CD8-positive, alpha-beta memory T cell (primary cell): ENCODE data around the gene EMILIN2. TPM values are rescaled to one million over a fixed set of nuclear protein-coding genes. Genes with fewer than 3 reads are reported as not detected.

Source experiments
- CTCF ChIA-PET: fragments of 350-600 bp; sonication (Branson Sonifier 250); formaldehyde crosslinking; loops from one replicate; lab custom pipeline; 2021; ENCODE audit warnings: antibody characterized with exemption; lab: Charles Lee
- POLR2A ChIA-PET: fragments of 350-600 bp; sonication (Branson Sonifier 250); formaldehyde crosslinking; loops from one replicate; lab custom pipeline; 2021; ENCODE audit warnings: antibody characterized with exemption; lab: Charles Lee
- DNase-seq, 5 donors: peaks; one replicate each; pipeline versions ENCODE4 v3.0.0 to v3.0.0-alpha.2; 2020 to 2022; ENCODE audit warnings: mixed read lengths in 1 of 5
- H3K27ac ChIP-seq: one replicate; pipeline ENCODE4 v1.7.0; 2013; ENCODE audit warnings: low read depth, mild to moderate bottlenecking, low read length, moderate library complexity
- H3K27me3 ChIP-seq: 2 replicates; pipeline ENCODE4 v1.7.0; 2013; ENCODE audit warnings: low read length, mild to moderate bottlenecking; ENCODE audit not compliant: insufficient read depth, poor library complexity, severe bottlenecking
- H3K36me3 ChIP-seq: 2 replicates; pipeline ENCODE4 v1.7.0; 2013; ENCODE audit warnings: mild to moderate bottlenecking, low read length, moderate library complexity; ENCODE audit not compliant: insufficient read depth
- H3K4me1 ChIP-seq: 2 replicates; pipeline ENCODE4 v1.7.0; 2013; ENCODE audit warnings: mild to moderate bottlenecking, low read length, moderate library complexity; ENCODE audit not compliant: insufficient read depth
- H3K4me3 ChIP-seq: 2 replicates; pipeline ENCODE4 v1.7.0; 2013; ENCODE audit warnings: mild to moderate bottlenecking, low read length
- H3K9me3 ChIP-seq: 2 replicates; pipeline ENCODE4 v1.7.0; 2013; ENCODE audit warnings: mild to moderate bottlenecking, low read length
- H3K27ac Mint-ChIP-seq, 8 donors: one replicate each; pipeline ENCODE4 v1.8.0; 2020 to 2021; ENCODE audit warnings: mixed read lengths in 8 of 8, mild to moderate bottlenecking in 6 of 8, inconsistent platforms in 3 of 8, moderate library complexity in 3 of 8
- H3K27me3 Mint-ChIP-seq, 2 donors: one replicate each; pipeline ENCODE4 v1.8.0; 2020 to 2021; ENCODE audit warnings: mixed read lengths in 2 of 2, mild to moderate bottlenecking in 1 of 2, moderate library complexity in 1 of 2
- H3K36me3 Mint-ChIP-seq, 3 donors: one replicate each; pipeline ENCODE4 v1.8.0; 2020 to 2021; ENCODE audit warnings: mixed read lengths in 3 of 3, inconsistent platforms in 1 of 3, mild to moderate bottlenecking in 1 of 3
- H3K4me1 Mint-ChIP-seq, 3 donors: one replicate each; pipeline ENCODE4 v1.8.0; 2020 to 2021; ENCODE audit warnings: mixed read lengths in 3 of 3, inconsistent platforms in 1 of 3, mild to moderate bottlenecking in 1 of 3
- H3K4me3 Mint-ChIP-seq, 7 donors: one replicate each; pipeline ENCODE4 v1.8.0; 2020 to 2021; ENCODE audit warnings: mixed read lengths in 7 of 7, mild to moderate bottlenecking in 6 of 7, moderate library complexity in 4 of 7, inconsistent platforms in 2 of 7
- H3K9me3 Mint-ChIP-seq, 5 donors: one replicate each; pipeline ENCODE4 v1.8.0; 2020 to 2022; ENCODE audit warnings: mixed read lengths in 5 of 5, mild to moderate bottlenecking in 3 of 5, moderate library complexity in 2 of 5, inconsistent platforms in 1 of 5
- polyA plus RNA-seq: library from polyadenylated mRNA; unstranded; fragments of 300-500 nt; fragmentation: Illumina TruSeq; gene quantifications from one replicate; pipeline ENCODE4 v1.2.3, GENCODE V29; 2021
- total RNA-seq, 2 experiments: library from RNA; stranded (reverse); gene quantifications; one replicate each; pipeline ENCODE4 v1.2.3, GENCODE V29; 2021

Gene EMILIN2
- total and polyA plus RNA-seq, 3 experiments from 2014 or later: 4.5 to 27.8 (median 22.7) TPM

DNA sequence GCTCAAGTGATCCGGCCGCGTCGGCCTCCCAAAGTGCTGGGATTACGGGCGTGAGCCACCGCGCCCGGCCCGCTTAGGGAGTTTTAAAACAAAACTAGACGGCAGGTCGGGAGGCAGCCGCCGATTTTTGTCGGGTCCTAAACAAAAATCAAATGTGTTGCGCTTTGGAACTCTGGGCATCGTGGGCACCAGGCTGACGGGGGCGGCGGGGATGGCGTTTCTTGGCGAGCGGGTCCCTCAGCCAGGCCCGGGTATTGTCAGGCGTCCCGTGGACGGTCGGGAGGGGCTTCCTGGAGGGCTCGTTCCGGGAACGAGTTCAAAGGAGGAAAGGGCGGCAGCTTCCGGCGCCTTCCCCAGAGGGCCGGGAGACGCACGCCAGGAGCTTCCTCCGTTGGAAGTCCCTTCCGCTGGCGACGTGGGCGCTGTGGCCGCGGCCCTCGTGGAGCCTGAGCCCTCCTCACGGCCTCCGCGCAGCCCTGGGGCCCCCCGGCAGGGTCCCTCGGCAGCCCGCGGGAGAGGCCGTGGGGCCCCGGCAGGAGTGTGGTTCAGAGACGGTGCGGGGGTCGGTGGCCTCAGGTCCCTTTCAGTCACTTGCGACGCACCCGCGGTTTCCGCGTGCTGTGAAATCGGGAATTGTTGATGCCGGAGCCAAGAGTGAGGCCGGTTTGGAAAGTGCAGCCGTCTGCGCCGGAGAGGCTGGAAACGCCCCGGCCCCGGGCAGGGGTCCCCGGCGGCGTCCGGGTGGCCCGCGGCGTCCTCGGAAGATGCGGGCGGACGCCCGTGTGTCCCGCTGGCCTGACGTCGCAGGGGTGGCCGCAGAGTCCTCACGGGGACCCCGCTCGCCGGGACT, 59.3 kb downstream of the EMILIN2 start:
- peak overlapping the region in 7 of 8 donors; percentile 12 to 88 (median 71) for H3K27ac Mint-ChIP-seq
- peak overlapping the region; percentile 79 to 93 (median 84) for H3K4me3 Mint-ChIP-seq
- ChIA-PET POLR2A (interaction anchor here (0.6 kb wide), 1 partner anchor 23 kb away, joined by 9 read pairs; no protein-coding TSS in a partner anchor), CTCF (interaction anchor here (1.0 to 2.0 kb wide), 4 partner anchors 10 to 147 kb away, joined by 3 to 4 read pairs (median 4); no protein-coding TSS in a partner anchor)
- peak; percentile 17 to 55 (median 29) for DNase-seq
- peaks cover 0 to 1% of the 10 kb centered on the region in 2 donors for H3K27me3 Mint-ChIP-seq
- Histone ChIP-seq H3K4me1 (peaks cover 8% of the 10 kb centered on the region), H3K27me3 (no peaks in the 10 kb centered on the region), H3K27ac (no peak overlapping the region), H3K36me3 (no peaks in the 10 kb centered on the region), H3K4me3 (peak overlapping the region; percentile 52), H3K9me3 (no peaks in the 10 kb centered on the region)
- H3K9me3 Mint-ChIP-seq: no peaks in the 10 kb centered on the region
- H3K36me3 Mint-ChIP-seq: peaks cover 0 to 8% (median 0%) of the 10 kb centered on the region in 3 donors
- peaks cover 20 to 25% (median 20%) of the 10 kb centered on the region in 3 donors for H3K4me1 Mint-ChIP-seq

DNA sequence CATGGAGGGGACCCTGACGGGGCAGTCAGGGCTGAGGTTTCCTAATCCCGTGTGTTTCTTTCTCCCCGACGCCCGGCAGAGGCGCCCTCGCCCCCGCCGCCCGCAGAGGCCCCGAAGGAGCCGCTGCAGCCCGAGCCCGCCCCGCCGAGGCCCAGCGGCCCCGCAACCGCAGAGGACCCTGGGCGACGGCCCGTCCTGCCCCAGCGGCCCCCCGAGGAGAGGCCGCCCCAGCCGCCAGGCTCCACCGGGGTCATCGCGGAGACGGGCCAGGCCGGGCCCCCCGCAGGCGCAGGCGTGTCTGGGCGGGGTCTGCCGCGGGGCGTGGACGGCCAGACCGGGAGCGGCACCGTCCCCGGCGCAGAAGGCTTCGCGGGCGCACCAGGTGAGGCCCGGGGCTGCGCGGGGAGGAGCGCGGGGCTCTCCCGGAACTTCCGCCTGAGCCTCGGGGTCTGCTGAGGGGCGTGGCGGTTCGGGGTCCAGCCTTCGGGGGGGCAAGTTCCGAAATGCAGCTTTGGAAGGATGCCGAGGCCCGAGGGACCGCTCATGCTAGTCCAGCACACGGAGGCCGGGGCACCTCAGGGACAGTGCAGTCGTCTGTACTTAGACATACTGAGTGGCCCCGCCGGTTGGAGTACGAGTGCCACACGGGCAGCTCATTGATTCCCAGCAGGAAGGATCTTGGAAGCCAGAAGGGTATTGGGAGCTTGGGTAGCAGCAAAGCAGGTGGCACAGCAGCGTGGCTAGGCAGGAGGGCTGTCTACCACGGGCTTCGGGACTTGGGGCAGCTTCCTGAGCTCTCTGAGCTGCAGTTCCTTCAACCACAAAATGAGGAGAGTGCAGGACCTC, 60.1 kb downstream of the EMILIN2 start:
- H3K4me3 Mint-ChIP-seq: peak overlapping the region; percentile 83 to 93 (median 87)
- ChIA-PET CTCF (interaction anchor here (0.8 to 1.3 kb wide), 3 partner anchors 9 to 17 kb away, joined by 3 to 5 read pairs (median 4); no protein-coding TSS in a partner anchor), POLR2A (interaction anchor here (0.9 kb wide), 1 partner anchor 11 kb away, joined by 3 read pairs; no protein-coding TSS in a partner anchor)
- H3K4me1 Mint-ChIP-seq: peaks cover 20 to 25% (median 20%) of the 10 kb centered on the region in 3 donors
- peaks cover 0 to 12% (median 0%) of the 10 kb centered on the region in 3 donors for H3K36me3 Mint-ChIP-seq
- peak; percentile 43 to 70 (median 51) for DNase-seq
- peak overlapping the region; percentile 48 to 91 (median 80) for H3K27ac Mint-ChIP-seq
- Histone ChIP-seq H3K4me3 (peak overlapping the region; percentile 52), H3K4me1 (peaks cover 8% of the 10 kb centered on the region), H3K27me3 (no peaks in the 10 kb centered on the region), H3K36me3 (no peaks in the 10 kb centered on the region), H3K9me3 (no peaks in the 10 kb centered on the region), H3K27ac (no peak overlapping the region)
- H3K9me3 Mint-ChIP-seq: no peaks in the 10 kb centered on the region
- H3K27me3 Mint-ChIP-seq: peaks cover 0 to 1% of the 10 kb centered on the region in 2 donors

DNA sequence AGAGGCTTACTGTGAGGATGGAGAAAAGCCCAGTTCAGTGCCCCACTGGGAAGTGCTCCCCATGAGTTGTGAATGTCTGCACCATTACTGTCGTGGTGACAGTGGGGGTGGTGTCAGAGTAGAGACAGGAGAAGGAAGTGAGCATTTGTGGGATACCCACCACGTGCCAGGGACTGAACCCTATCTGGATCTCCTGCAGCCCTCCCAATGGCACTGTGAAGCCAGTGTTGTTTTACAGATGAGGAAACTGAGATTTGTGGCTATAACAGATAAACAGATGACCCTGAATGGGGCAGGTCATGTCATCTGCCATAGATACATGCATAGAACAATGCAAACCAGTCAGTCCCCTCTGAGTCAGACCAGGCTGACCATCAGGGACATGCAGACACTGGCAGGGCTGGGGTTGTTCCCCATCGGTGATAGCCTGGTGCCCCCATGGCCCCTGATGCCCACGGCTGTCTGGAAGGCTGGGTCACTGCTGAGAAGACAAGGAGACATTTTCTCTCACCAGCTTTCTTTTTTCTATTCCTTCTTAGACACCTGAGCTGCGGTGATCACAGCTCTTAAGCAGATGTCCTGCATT, 60.8 kb downstream of the EMILIN2 start:
- Mint-ChIP-seq H3K9me3 (no peaks in the 10 kb centered on the region), H3K4me3 (peak overlapping the region; percentile 82 to 92 (median 86)), H3K36me3 (peaks cover 0 to 14% (median 0%) of the 10 kb centered on the region in 3 donors), H3K4me1 (peaks cover 20 to 25% (median 20%) of the 10 kb centered on the region in 3 donors), H3K27me3 (peaks cover 0 to 1% of the 10 kb centered on the region in 2 donors), H3K27ac (peak overlapping the region; percentile 48 to 91 (median 80))
- Histone ChIP-seq H3K9me3 (no peaks in the 10 kb centered on the region), H3K27ac (no peak overlapping the region), H3K27me3 (no peaks in the 10 kb centered on the region), H3K36me3 (no peaks in the 10 kb centered on the region), H3K4me1 (peaks cover 8% of the 10 kb centered on the region), H3K4me3 (peak overlapping the region; percentile 50)
- ChIA-PET POLR2A (interaction anchor here (0.9 kb wide), 1 partner anchor 11 kb away, joined by 3 read pairs; no protein-coding TSS in a partner anchor), CTCF (interaction anchor here (0.8 to 1.3 kb wide), 3 partner anchors 8 to 17 kb away, joined by 3 to 5 read pairs (median 4); no protein-coding TSS in a partner anchor)
- no peak for DNase-seq

DNA sequence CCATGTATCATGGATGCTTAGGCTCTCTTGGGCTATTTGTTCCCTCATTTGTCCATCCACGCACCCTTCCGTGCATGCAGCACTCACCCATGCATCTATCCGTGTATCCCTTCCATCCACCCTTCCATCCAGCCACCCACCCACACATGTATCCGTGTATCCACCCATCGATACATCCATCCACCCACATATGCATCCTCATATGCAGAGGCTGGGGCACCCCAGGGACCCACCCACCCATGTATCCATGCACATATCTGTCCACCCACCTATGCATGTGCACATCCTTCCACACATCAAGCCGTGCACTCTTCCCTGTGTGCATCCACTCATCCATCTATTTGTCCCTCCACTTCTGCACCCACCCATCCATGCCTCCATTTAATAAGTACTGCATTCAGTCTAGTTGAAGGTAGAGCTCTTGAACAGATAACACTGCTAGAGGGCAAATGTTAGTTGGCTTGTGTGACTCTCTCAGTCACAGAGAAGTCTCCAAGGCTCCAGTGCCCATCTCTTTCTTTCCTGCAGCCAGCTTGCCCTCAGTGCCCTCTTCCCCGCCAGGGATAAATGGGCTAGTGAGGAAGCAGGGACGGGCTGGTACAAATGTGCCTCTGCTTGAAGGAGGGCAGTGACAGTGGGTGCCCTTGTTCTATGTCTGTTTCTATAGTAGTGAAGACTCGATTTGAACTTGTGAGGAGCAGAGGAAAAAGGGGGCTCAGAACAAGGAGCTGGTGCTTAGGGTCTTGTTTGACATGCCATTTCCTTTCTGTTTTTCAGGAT, 61.5 kb downstream of the EMILIN2 start:
- no peak for DNase-seq
- POLR2A ChIA-PET: interaction anchor here (0.5 to 0.9 kb wide), 2 partner anchors 10 to 16 kb away, joined by 3 read pairs; no protein-coding TSS in a partner anchor
- no peaks in the 10 kb centered on the region for H3K9me3 Mint-ChIP-seq

DNA sequence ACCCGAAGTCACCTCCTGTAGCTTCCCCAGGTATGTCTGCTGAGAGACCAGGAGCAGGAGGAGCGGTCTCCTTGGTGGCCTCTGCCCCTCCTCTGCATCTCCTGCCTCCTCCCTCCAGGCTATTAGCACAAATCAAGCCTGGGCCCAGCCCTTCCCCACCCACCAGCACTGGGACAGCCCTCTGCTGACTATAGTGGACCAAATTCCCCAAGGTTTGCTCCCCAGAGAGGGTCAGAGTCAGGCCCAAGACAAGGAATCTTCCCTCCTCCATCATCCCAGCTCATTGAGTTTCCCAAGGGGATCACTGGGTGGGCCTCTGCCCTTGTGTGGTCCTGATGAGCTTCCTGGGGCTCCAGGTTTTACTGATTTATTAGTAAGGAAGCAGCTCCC, 62.1 kb downstream of the EMILIN2 start:
- no peak for DNase-seq
- CTCF ChIA-PET: no interaction called here
- Mint-ChIP-seq H3K27me3 (peaks cover 0 to 1% of the 10 kb centered on the region in 2 donors), H3K9me3 (no peaks in the 10 kb centered on the region), H3K4me1 (peaks cover 20 to 25% (median 20%) of the 10 kb centered on the region in 3 donors), H3K4me3 (peak overlapping the region in 1 of 7 donors; percentile 82), H3K36me3 (peaks cover 0 to 27% (median 2%) of the 10 kb centered on the region in 3 donors), H3K27ac (peak overlapping the region in 7 of 8 donors; percentile 48 to 87 (median 78))
- H3K4me3 ChIP-seq: no peak overlapping the region
- H3K36me3 ChIP-seq: no peaks in the 10 kb centered on the region
- no peak overlapping the region for H3K27ac ChIP-seq
- POLR2A ChIA-PET: no interaction called here
- no peaks in the 10 kb centered on the region for H3K27me3 ChIP-seq
- peaks cover 8% of the 10 kb centered on the region for H3K4me1 ChIP-seq
- H3K9me3 ChIP-seq: no peaks in the 10 kb centered on the region

More for the DNA sequence above, 61.5 kb downstream of the EMILIN2 start:
- Mint-ChIP-seq H3K4me3 (peak overlapping the region; percentile 53 to 92 (median 83)), H3K36me3 (peaks cover 0 to 21% (median 0%) of the 10 kb centered on the region in 3 donors), H3K27ac (peak overlapping the region; percentile 48 to 89 (median 80)), H3K27me3 (peaks cover 0 to 1% of the 10 kb centered on the region in 2 donors), H3K4me1 (peaks cover 20 to 25% (median 20%) of the 10 kb centered on the region in 3 donors)
- H3K4me3 ChIP-seq: no peak overlapping the region
- H3K36me3 ChIP-seq: no peaks in the 10 kb centered on the region
- H3K4me1 ChIP-seq: peaks cover 8% of the 10 kb centered on the region
- no peaks in the 10 kb centered on the region for H3K9me3 ChIP-seq
- H3K27me3 ChIP-seq: no peaks in the 10 kb centered on the region
- no peak overlapping the region for H3K27ac ChIP-seq
- CTCF ChIA-PET: interaction anchor here (1.2 to 1.3 kb wide), 2 partner anchors 15 to 18 kb away, joined by 4 to 5 read pairs; no protein-coding TSS in a partner anchor

DNA sequence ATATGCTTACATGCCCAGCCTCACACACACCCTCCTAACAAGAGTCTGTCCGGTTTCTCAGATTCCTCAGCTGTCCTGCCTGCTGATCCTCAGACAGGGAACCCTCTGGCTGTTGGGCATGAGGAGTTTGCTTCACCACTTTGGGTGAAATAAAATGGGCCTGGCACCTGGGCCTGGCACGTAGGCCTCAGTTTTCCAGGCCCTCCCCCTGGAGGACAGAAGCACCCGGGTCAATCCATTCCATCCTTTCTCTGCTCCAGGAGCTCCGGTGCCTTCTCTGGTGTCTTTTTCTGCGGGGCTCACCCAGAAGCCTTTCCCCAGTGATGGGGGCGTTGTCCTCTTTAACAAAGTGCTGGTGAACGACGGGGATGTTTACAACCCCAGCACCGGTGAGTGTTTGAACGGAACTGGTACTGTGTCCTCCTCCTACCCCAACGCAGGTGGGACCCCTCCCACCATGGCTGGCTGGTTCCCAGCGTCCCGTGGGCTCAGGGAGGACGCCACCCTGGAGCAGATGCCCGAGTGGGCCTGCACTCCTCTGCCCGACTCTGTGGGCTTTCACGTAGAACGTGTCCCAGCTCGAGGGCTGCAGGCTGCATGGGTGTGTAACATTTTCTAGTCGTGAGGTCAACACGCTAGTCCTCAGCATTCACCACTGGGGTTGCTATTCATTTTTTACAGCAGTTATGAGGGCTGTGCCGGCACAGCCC, 62.8 kb downstream of the EMILIN2 start:
- CTCF ChIA-PET: no interaction called here
- H3K4me3 Mint-ChIP-seq: peak overlapping the region in 1 of 7 donors; percentile 82
- peaks cover 0 to 1% of the 10 kb centered on the region in 2 donors for H3K27me3 Mint-ChIP-seq
- no peaks in the 10 kb centered on the region for H3K9me3 ChIP-seq
- H3K27ac ChIP-seq: no peak overlapping the region
- no peaks in the 10 kb centered on the region for H3K9me3 Mint-ChIP-seq
- no peaks in the 10 kb centered on the region for H3K36me3 ChIP-seq
- H3K27me3 ChIP-seq: no peaks in the 10 kb centered on the region
- H3K27ac Mint-ChIP-seq: peak overlapping the region in 6 of 8 donors; percentile 15 to 85 (median 78)
- POLR2A ChIA-PET: no interaction called here
- H3K4me1 ChIP-seq: peaks cover 8% of the 10 kb centered on the region
- H3K36me3 Mint-ChIP-seq: peaks cover 0 to 33% (median 2%) of the 10 kb centered on the region in 3 donors
- H3K4me1 Mint-ChIP-seq: peaks cover 20 to 25% (median 20%) of the 10 kb centered on the region in 3 donors
- no peak for DNase-seq
- no peak overlapping the region for H3K4me3 ChIP-seq
